PC-3 (cell line): Measurements from ENCODE around the gene GFM1.

Source experiments
- EZH2 ChIP-seq: fragments of 300-600 bp; sonication (generic); IDR thresholded peaks from one replicate; pipeline ENCODE4 v1.6.1; 2017; ENCODE audit warnings: antibody characterized with exemption, mild to moderate bottlenecking, low read length; ENCODE audit not compliant: unreplicated experiment
- EZH2phosphoT487 ChIP-seq: fragments of 300-600 bp; sonication (generic); IDR thresholded peaks from 2 replicates; pipeline ENCODE4 v1.6.1; 2018; ENCODE audit warnings: mild to moderate bottlenecking, antibody characterized with exemption, low read length, borderline replicate concordance
- TF ChIP-seq, protein P1 (sequence below): fragments of 300-600 bp; sonication (generic); conservative IDR thresholded peaks from 2 replicates; pipeline ENCODE4 v1.5.1; 2017; ENCODE audit warnings: antibody characterized with exemption, low read depth, mild to moderate bottlenecking, low read length

DNA sequence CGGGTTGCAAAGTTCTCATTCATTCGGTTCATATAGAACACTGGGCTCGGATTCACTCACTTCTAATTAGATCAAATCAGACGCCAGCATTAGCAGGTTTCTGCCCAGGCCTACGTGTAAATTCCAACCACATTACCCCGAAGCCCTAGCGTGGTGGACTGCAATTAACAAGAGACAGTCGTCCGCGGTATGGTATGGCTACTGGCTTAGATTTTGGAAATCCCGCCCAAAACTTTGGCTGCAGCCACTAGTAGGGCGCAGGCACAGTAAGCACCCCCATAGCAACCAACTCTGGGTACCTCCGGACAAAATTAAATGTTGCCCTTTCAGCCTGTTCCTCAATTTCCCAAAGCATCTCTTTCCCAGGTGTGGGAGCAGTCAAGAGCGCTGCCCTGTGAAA is 87.2 kb downstream of the GFM1 start:
- TF ChIP-seq, protein P1, sequence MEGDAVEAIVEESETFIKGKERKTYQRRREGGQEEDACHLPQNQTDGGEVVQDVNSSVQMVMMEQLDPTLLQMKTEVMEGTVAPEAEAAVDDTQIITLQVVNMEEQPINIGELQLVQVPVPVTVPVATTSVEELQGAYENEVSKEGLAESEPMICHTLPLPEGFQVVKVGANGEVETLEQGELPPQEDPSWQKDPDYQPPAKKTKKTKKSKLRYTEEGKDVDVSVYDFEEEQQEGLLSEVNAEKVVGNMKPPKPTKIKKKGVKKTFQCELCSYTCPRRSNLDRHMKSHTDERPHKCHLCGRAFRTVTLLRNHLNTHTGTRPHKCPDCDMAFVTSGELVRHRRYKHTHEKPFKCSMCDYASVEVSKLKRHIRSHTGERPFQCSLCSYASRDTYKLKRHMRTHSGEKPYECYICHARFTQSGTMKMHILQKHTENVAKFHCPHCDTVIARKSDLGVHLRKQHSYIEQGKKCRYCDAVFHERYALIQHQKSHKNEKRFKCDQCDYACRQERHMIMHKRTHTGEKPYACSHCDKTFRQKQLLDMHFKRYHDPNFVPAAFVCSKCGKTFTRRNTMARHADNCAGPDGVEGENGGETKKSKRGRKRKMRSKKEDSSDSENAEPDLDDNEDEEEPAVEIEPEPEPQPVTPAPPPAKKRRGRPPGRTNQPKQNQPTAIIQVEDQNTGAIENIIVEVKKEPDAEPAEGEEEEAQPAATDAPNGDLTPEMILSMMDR, result no peak
- TF ChIP-seq EZH2, result no peak
- TF ChIP-seq EZH2phosphoT487, result no peak
